CD8-positive, alpha-beta memory T cell (primary cell): ENCODE results near the gene TNRC18. TPM values are rescaled to one million over a fixed set of nuclear protein-coding genes. Genes with fewer than 3 reads are reported as not detected.
A peak's percentile ranks its signal among the peaks of the same experiment; 100 is the strongest.
"Not testable (repeated sequence)": the region's sequence is repeated elsewhere in the genome, so short reads cannot be mapped to it uniquely, and the experiment has no call there.

Source experiments
- CTCF ChIA-PET: fragments of 350-600 bp; sonication (Branson Sonifier 250); formaldehyde crosslinking; loops from one replicate; lab custom pipeline; 2021; ENCODE audit warnings: antibody characterized with exemption; lab: Charles Lee
- POLR2A ChIA-PET: fragments of 350-600 bp; sonication (Branson Sonifier 250); formaldehyde crosslinking; loops from one replicate; lab custom pipeline; 2021; ENCODE audit warnings: antibody characterized with exemption; lab: Charles Lee
- DNase-seq, 5 donors: peaks; one replicate each; pipeline versions ENCODE4 v3.0.0 to v3.0.0-alpha.2; 2020 to 2022; ENCODE audit warnings: mixed read lengths in 1 of 5
- H3K27ac ChIP-seq: one replicate; pipeline ENCODE4 v1.7.0; 2013; ENCODE audit warnings: low read depth, mild to moderate bottlenecking, low read length, moderate library complexity
- H3K27me3 ChIP-seq: 2 replicates; pipeline ENCODE4 v1.7.0; 2013; ENCODE audit warnings: low read length, mild to moderate bottlenecking; ENCODE audit not compliant: insufficient read depth, poor library complexity, severe bottlenecking
- H3K36me3 ChIP-seq: 2 replicates; pipeline ENCODE4 v1.7.0; 2013; ENCODE audit warnings: mild to moderate bottlenecking, low read length, moderate library complexity; ENCODE audit not compliant: insufficient read depth
- H3K4me1 ChIP-seq: 2 replicates; pipeline ENCODE4 v1.7.0; 2013; ENCODE audit warnings: mild to moderate bottlenecking, low read length, moderate library complexity; ENCODE audit not compliant: insufficient read depth
- H3K4me3 ChIP-seq: 2 replicates; pipeline ENCODE4 v1.7.0; 2013; ENCODE audit warnings: mild to moderate bottlenecking, low read length
- H3K9me3 ChIP-seq: 2 replicates; pipeline ENCODE4 v1.7.0; 2013; ENCODE audit warnings: mild to moderate bottlenecking, low read length
- H3K27ac Mint-ChIP-seq, 8 donors: one replicate each; pipeline ENCODE4 v1.8.0; 2020 to 2021; ENCODE audit warnings: mixed read lengths in 8 of 8, mild to moderate bottlenecking in 6 of 8, inconsistent platforms in 3 of 8, moderate library complexity in 3 of 8
- H3K27me3 Mint-ChIP-seq, 2 donors: one replicate each; pipeline ENCODE4 v1.8.0; 2020 to 2021; ENCODE audit warnings: mixed read lengths in 2 of 2, mild to moderate bottlenecking in 1 of 2, moderate library complexity in 1 of 2
- H3K36me3 Mint-ChIP-seq, 3 donors: one replicate each; pipeline ENCODE4 v1.8.0; 2020 to 2021; ENCODE audit warnings: mixed read lengths in 3 of 3, inconsistent platforms in 1 of 3, mild to moderate bottlenecking in 1 of 3
- H3K4me1 Mint-ChIP-seq, 3 donors: one replicate each; pipeline ENCODE4 v1.8.0; 2020 to 2021; ENCODE audit warnings: mixed read lengths in 3 of 3, inconsistent platforms in 1 of 3, mild to moderate bottlenecking in 1 of 3
- H3K4me3 Mint-ChIP-seq, 7 donors: one replicate each; pipeline ENCODE4 v1.8.0; 2020 to 2021; ENCODE audit warnings: mixed read lengths in 7 of 7, mild to moderate bottlenecking in 6 of 7, moderate library complexity in 4 of 7, inconsistent platforms in 2 of 7
- H3K9me3 Mint-ChIP-seq, 5 donors: one replicate each; pipeline ENCODE4 v1.8.0; 2020 to 2022; ENCODE audit warnings: mixed read lengths in 5 of 5, mild to moderate bottlenecking in 3 of 5, moderate library complexity in 2 of 5, inconsistent platforms in 1 of 5
- polyA plus RNA-seq: library from polyadenylated mRNA; unstranded; fragments of 300-500 nt; fragmentation: Illumina TruSeq; gene quantifications from one replicate; pipeline ENCODE4 v1.2.3, GENCODE V29; 2021
- total RNA-seq, 2 experiments: library from RNA; stranded (reverse); gene quantifications; one replicate each; pipeline ENCODE4 v1.2.3, GENCODE V29; 2021

TNRC18 gene
- total and polyA plus RNA-seq, 3 experiments from 2014 or later, result 2.1 to 47.4 (median 44.7) TPM

- H3K4me3 ChIP-seq, H3K9me3 ChIP-seq, H3K4me3 Mint-ChIP-seq, H3K27ac ChIP-seq, H3K4me1 Mint-ChIP-seq, H3K27ac Mint-ChIP-seq, DNase-seq, H3K4me1 ChIP-seq, H3K9me3 Mint-ChIP-seq, H3K27me3 Mint-ChIP-seq, H3K27me3 ChIP-seq, POLR2A ChIA-PET, CTCF ChIA-PET, H3K36me3 ChIP-seq: not testable (repeated sequence)
- peaks cover 5 to 64% (median 11%) of the 10 kb centered on the region in 3 donors for H3K36me3 Mint-ChIP-seq
Observed at GRCh38 chr7:5312276-5313070, 111.2 kb downstream of the TNRC18 start.

DNA sequence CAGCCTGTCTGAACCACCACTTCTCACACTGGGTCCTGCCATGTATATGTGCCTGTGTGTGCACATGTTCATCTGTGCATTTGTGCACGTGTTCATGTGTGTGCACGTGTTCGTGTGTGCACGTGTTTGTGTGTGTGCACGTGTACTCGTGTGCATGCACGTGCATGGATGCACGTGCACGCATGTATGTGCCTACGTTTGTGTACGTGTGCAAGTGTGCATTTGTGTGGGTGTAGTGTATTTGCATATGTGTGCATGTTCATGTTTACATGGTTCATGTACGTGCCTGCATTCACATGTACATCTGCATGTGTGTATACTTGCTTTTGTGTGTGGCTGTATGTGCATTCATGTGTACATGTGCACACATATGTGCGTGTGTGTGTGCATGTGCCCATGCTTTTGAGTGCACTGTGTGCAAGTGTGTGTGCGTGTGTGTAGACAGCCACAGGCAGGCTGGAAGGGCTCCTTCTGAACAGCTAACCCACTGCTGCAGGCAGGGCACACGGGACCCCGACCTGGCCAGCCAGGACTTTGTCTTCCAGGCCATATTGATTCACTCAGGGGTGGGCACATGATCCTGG, 112.7 kb downstream of the TNRC18 start:
- H3K4me1 ChIP-seq, result no peaks in the 10 kb centered on the region
- Mint-ChIP-seq H3K36me3 (peaks cover 5 to 59% (median 9%) of the 10 kb centered on the region in 3 donors), H3K27me3 (no peaks in the 10 kb centered on the region), H3K27ac (peak overlapping the region in 1 of 8 donors; percentile 21), H3K4me3 (no peak overlapping the region), H3K9me3 (no peaks in the 10 kb centered on the region), H3K4me1 (no peaks in the 10 kb centered on the region)
- DNase-seq, result no peak
- no peak overlapping the region for H3K4me3 ChIP-seq
- H3K27me3 ChIP-seq, result no peaks in the 10 kb centered on the region
- no peak overlapping the region for H3K27ac ChIP-seq
- POLR2A ChIA-PET, result no interaction called here
- no peaks in the 10 kb centered on the region for H3K9me3 ChIP-seq
- CTCF ChIA-PET, result no interaction called here
- H3K36me3 ChIP-seq, result peaks cover 6% of the 10 kb centered on the region

- ChIA-PET CTCF (no interaction called here), POLR2A (no interaction called here)
- Histone ChIP-seq H3K27ac (no peak overlapping the region), H3K36me3 (peaks cover 6% of the 10 kb centered on the region), H3K27me3 (no peaks in the 10 kb centered on the region), H3K4me3 (no peak overlapping the region), H3K4me1 (no peaks in the 10 kb centered on the region), H3K9me3 (no peaks in the 10 kb centered on the region)
- DNase-seq, result no peak
- H3K4me1 Mint-ChIP-seq, result no peaks in the 10 kb centered on the region
- no peaks in the 10 kb centered on the region for H3K9me3 Mint-ChIP-seq
- no peaks in the 10 kb centered on the region for H3K27me3 Mint-ChIP-seq
- no peak overlapping the region for H3K4me3 Mint-ChIP-seq
- H3K27ac Mint-ChIP-seq, result no peak overlapping the region
- peaks cover 5 to 44% (median 9%) of the 10 kb centered on the region in 3 donors for H3K36me3 Mint-ChIP-seq
Observed at GRCh38 chr7:5309146-5309545, 114.5 kb downstream of the TNRC18 start.

DNA sequence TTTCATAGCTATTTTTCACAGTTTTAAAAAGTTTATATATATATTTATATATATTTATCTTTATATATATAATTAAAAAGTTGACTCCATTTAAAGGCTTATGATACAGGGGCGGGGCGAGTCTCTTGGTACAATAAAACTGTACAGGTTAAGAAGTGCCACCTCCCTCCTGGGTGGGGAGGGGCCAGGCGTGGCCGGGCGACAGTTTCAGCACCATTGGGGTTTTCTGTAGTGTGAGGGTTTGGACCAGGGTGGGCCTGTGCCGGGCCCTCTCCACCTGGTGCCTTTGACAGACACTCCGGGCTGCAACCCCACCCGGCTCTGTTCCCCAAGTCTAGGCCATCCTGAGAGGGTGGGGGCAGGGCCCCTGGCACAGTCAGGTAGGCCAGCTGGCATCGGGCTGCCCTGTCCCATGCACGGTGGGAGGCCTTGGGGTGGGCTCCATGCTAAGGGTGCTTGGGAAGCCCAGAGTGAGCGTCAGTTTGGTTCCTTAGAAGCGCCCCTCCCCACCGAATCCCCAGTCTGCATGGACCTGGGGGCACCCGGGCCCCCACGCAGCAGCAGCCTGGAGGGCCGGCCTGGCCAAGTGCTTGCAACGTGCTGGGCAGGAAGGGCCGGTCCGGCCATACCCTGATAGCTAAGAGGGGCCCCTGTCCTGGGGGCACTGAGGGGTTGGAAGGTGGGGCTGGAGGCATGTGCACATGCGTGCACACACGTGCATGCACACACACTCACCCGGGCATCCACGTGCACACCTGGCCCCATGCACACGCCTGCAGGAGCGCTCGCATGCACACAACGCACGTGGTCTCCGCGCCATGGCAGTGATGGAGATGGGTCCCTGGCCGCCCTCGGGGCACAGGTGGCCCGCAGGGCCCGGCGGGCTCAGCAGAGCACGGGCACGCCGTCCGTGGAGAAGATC, 116.2 kb downstream of the TNRC18 start:
- H3K4me3 Mint-ChIP-seq, H3K4me1 ChIP-seq, H3K4me1 Mint-ChIP-seq, H3K36me3 ChIP-seq, H3K27ac Mint-ChIP-seq, H3K27me3 ChIP-seq, DNase-seq, H3K4me3 ChIP-seq, H3K27ac ChIP-seq, H3K9me3 Mint-ChIP-seq, H3K27me3 Mint-ChIP-seq, CTCF ChIA-PET, H3K9me3 ChIP-seq, POLR2A ChIA-PET: not testable (repeated sequence)
- H3K36me3 Mint-ChIP-seq, result peaks cover 5 to 38% (median 9%) of the 10 kb centered on the region in 3 donors

DNA sequence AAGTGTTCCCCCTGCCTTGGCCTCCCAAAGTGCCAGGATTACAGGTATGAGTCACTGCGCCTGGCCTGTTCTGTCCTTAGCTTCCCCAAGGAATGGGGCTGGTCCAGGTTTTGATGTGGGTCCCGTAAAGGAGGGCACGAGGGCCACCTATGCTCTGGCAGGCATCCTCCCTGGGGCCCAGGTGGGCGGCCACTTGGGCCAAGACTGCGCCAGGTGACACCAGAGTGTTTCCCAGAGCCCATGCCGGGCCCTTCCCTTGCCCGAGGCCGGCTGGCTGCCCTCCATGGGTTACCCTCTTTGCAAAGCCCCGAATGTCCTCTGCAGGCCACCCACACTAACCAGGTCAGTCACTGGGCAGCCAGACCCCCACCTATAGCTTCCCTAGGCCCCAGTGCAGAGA, 118.6 kb downstream of the TNRC18 start:
- H3K4me3 Mint-ChIP-seq, CTCF ChIA-PET, H3K36me3 ChIP-seq, H3K9me3 Mint-ChIP-seq, H3K4me3 ChIP-seq, H3K4me1 Mint-ChIP-seq, H3K27ac ChIP-seq, POLR2A ChIA-PET, DNase-seq, H3K27ac Mint-ChIP-seq, H3K27me3 Mint-ChIP-seq, H3K27me3 ChIP-seq, H3K9me3 ChIP-seq, H3K4me1 ChIP-seq: not testable (repeated sequence)
- H3K36me3 Mint-ChIP-seq, result peaks cover 3 to 20% (median 5%) of the 10 kb centered on the region in 3 donors

- no peak for DNase-seq
- CTCF ChIA-PET, result no interaction called here
Observed at GRCh38 chr7:5303591-5304505, 119.8 kb downstream of the TNRC18 start.

GRCh38 chr7:5303061-5303460, 120.6 kb downstream of the TNRC18 start:
- H3K9me3 ChIP-seq, result no peaks in the 10 kb centered on the region
- no peaks in the 10 kb centered on the region for H3K9me3 Mint-ChIP-seq
- DNase-seq, result no peak
- H3K27me3 ChIP-seq, result no peaks in the 10 kb centered on the region
- ChIA-PET CTCF (no interaction called here), POLR2A (no interaction called here)
- peaks cover 0 to 11% (median 0%) of the 10 kb centered on the region in 3 donors for H3K36me3 Mint-ChIP-seq
- H3K27ac Mint-ChIP-seq, result no peak overlapping the region
- no peak overlapping the region for H3K27ac ChIP-seq
- H3K4me3 Mint-ChIP-seq, result no peak overlapping the region
- peaks cover under 1% of the 10 kb centered on the region for H3K4me1 ChIP-seq
- peaks cover 0 to 5% (median 2%) of the 10 kb centered on the region in 3 donors for H3K4me1 Mint-ChIP-seq
- H3K27me3 Mint-ChIP-seq, result peaks cover 5% of the 10 kb centered on the region in 2 donors
- H3K4me3 ChIP-seq, result no peak overlapping the region
- no peaks in the 10 kb centered on the region for H3K36me3 ChIP-seq

More at GRCh38 chr7:5303591-5304505, 119.8 kb downstream of the TNRC18 start:
- H3K27ac ChIP-seq, result no peak overlapping the region
- Mint-ChIP-seq H3K9me3 (no peaks in the 10 kb centered on the region), H3K36me3 (peaks cover 3 to 17% (median 5%) of the 10 kb centered on the region in 3 donors), H3K27me3 (peaks cover 0 to 5% of the 10 kb centered on the region in 2 donors), H3K4me3 (no peak overlapping the region), H3K4me1 (no peaks in the 10 kb centered on the region), H3K27ac (no peak overlapping the region)
- H3K9me3 ChIP-seq, result no peaks in the 10 kb centered on the region
- H3K4me3 ChIP-seq, result no peak overlapping the region
- no peaks in the 10 kb centered on the region for H3K27me3 ChIP-seq
- H3K36me3 ChIP-seq, result no peaks in the 10 kb centered on the region
- no peaks in the 10 kb centered on the region for H3K4me1 ChIP-seq
- POLR2A ChIA-PET, result no interaction called here
